Activated CD4-positive, alpha-beta T cell treated with anti-CD3 and anti-CD28 coated beads for 1 hour (primary cell): ENCODE measurements around the gene HS1BP3.

Experiments used
- DNase-seq: peaks from one replicate; pipeline ENCODE4 v3.0.0-alpha.2; 2020

The HS1BP3 gene

GRCh38 chr2:20626698-20627513, 24.0 kb downstream of the HS1BP3 start:
- no peak for DNase-seq

GRCh38 chr2:20626392-20626697, 24.6 kb downstream of the HS1BP3 start:
- no peak for DNase-seq

GRCh38 chr2:20625491-20626391, 25.2 kb downstream of the HS1BP3 start:
- DNase-seq: no peak

GRCh38 chr2:20624884-20625485, 25.9 kb downstream of the HS1BP3 start:
- DNase-seq: no peak

GRCh38 chr2:20624156-20624883, 26.6 kb downstream of the HS1BP3 start:
- DNase-seq: no peak

GRCh38 chr2:20623741-20624155, 27.1 kb downstream of the HS1BP3 start:
- DNase-seq: no peak

GRCh38 chr2:20623241-20623640, 27.7 kb downstream of the HS1BP3 start:
- DNase-seq: no peak

GRCh38 chr2:20622731-20623130, 28.2 kb downstream of the HS1BP3 start:
- no peak for DNase-seq

- no peak for DNase-seq
Observed at GRCh38 chr2:20622296-20622686, 28.6 kb downstream of the HS1BP3 start.

GRCh38 chr2:20621366-20622295, 29.3 kb downstream of the HS1BP3 start:
- DNase-seq: no peak

- DNase-seq: no peak
Observed at GRCh38 chr2:20620696-20621365, 30.1 kb downstream of the HS1BP3 start.

- no peak for DNase-seq
Observed at GRCh38 chr2:20620271-20620681, 30.6 kb downstream of the HS1BP3 start.

- DNase-seq: no peak
Observed at GRCh38 chr2:20619624-20620024, 31.3 kb downstream of the HS1BP3 start.

GRCh38 chr2:20618886-20619521, 31.9 kb downstream of the HS1BP3 start:
- no peak for DNase-seq

- no peak for DNase-seq
Observed at GRCh38 chr2:20618468-20618885, 32.4 kb downstream of the HS1BP3 start.

- DNase-seq: no peak
Observed at GRCh38 chr2:20617892-20618467, 32.9 kb downstream of the HS1BP3 start.

- DNase-seq: no peak
Observed at GRCh38 chr2:20617081-20617575, 33.8 kb downstream of the HS1BP3 start.

GRCh38 chr2:20616341-20616871, 34.5 kb downstream of the HS1BP3 start:
- DNase-seq: no peak

GRCh38 chr2:20615466-20616241, 35.2 kb downstream of the HS1BP3 start:
- no peak for DNase-seq
